ENCODE measurements around the gene TTC12. TPM values are rescaled to one million over a fixed set of nuclear protein-coding genes. Genes with fewer than 3 reads are reported as not detected.

TTC12 gene
- total RNA-seq, 1 experiment from 2014 or later: 7.6 TPM

- TF ChIP-seq IRF2 (CRISPR knock-in tag; IDR thresholded peaks at IDR 0.05; ENCODE audit: borderline replicate concordance, low read depth) (no peak), PREB (CRISPR knock-in tag; IDR thresholded peaks at IDR 0.05; ENCODE audit: borderline replicate concordance) (no peak), CTCF (IDR thresholded peaks at IDR 0.05) (no peak), MXD4 (CRISPR knock-in tag; IDR thresholded peaks at IDR 0.05; ENCODE audit: borderline replicate concordance) (no peak), ETV6 (CRISPR knock-in tag; IDR thresholded peaks at IDR 0.05) (no peak), ZNF396 (CRISPR knock-in tag; IDR thresholded peaks at IDR 0.05; ENCODE audit: borderline replicate concordance) (no peak)
These were observed 72.5 kb downstream of the TTC12 start (continued) for GRCh38 chr11:113386866-113387265.

GRCh38 chr11:113387605-113388211 lies 73.3 kb downstream of the TTC12 start, which contains the start of gene ANKK1:
Gene ANKK1 (plus strand): TSS chr11:113387779. CDS start chr11:113387885, 106 bp downstream.
- DNase-seq (ENCODE audit: low spot score) (peak; percentile 80), ATAC-seq (peak; percentile 88)
- no peaks in the 10 kb centered on the region for H3K9me3 Mint-ChIP-seq
- H3K27me3 Mint-ChIP-seq (ENCODE audit: low read depth): peaks cover 6% of the 10 kb centered on the region; the same call in 1 of the 2 replicates
- H3K4me3 Mint-ChIP-seq: peak within 1 kb of the TSS; percentile 43
- peaks cover 12% of the 10 kb centered on the region for H3K4me1 Mint-ChIP-seq
- ChIA-PET CTCF (interaction anchor here (0.6 to 1.4 kb wide), 14 partner anchors 10 to 343 kb away, joined by 3 to 13 read pairs (median 3); partner anchors contain the start of gene TTC12), POLR2A (no interaction called here)
- H3K36me3 Mint-ChIP-seq: no peaks in the 10 kb centered on the region
- H3K27ac Mint-ChIP-seq: no peak within 1 kb of the TSS
- peak; percentile 66 for TF ChIP-seq ZNF423 (CRISPR knock-in tag; IDR thresholded peaks at IDR 0.05)
- TF ChIP-seq SP1 (CRISPR knock-in tag; conservative IDR thresholded peaks at IDR 0.05): peak; percentile 74
- no peak for TF ChIP-seq ZSCAN18 (CRISPR knock-in tag; IDR thresholded peaks at IDR 0.05)
- no peak for TF ChIP-seq RORB (CRISPR knock-in tag; IDR thresholded peaks at IDR 0.05)
- no peak for TF ChIP-seq MLX (CRISPR knock-in tag; IDR thresholded peaks at IDR 0.05)
- TF ChIP-seq ZNF532 (CRISPR knock-in tag; IDR thresholded peaks at IDR 0.05; ENCODE audit: borderline replicate concordance): peak; percentile 94
- no peak; the same call in 1 of the 2 replicates for TF ChIP-seq ZNF416 (CRISPR knock-in tag; IDR thresholded peaks at IDR 0.05)
- TF ChIP-seq HMGXB4 (CRISPR knock-in tag; IDR thresholded peaks at IDR 0.05): peak; percentile 99
- TF ChIP-seq CDX4 (CRISPR knock-in tag; IDR thresholded peaks at IDR 0.05; ENCODE audit: borderline replicate concordance): no peak
- peak; percentile 68; the same call in 1 of the 2 replicates for TF ChIP-seq E2F5 (CRISPR knock-in tag; IDR thresholded peaks at IDR 0.05)
- TF ChIP-seq FOXJ3 (CRISPR knock-in tag; IDR thresholded peaks at IDR 0.05; ENCODE audit: borderline replicate concordance): no peak
- TF ChIP-seq ERG (CRISPR knock-in tag; IDR thresholded peaks at IDR 0.05): no peak
- no peak for TF ChIP-seq NR1H2 (CRISPR knock-in tag; IDR thresholded peaks at IDR 0.05)
- no peak for TF ChIP-seq ZNF396 (CRISPR knock-in tag; IDR thresholded peaks at IDR 0.05; ENCODE audit: borderline replicate concordance)
- TF ChIP-seq ESRRA (CRISPR knock-in tag; IDR thresholded peaks at IDR 0.05; ENCODE audit: borderline replicate concordance): peak; percentile 74; the same call in 1 of the 2 replicates
